Left forelimb (tissue), 1 donor: ENCODE results near the gene KLF13.

Source experiments
- DNase-seq: peaks from one replicate; pipeline ENCODE4 v3.0.0-alpha.2; 2018; ENCODE audit warnings: low spot score

Gene KLF13

GRCh38 chr15:31326156-31326874, at the start of gene KLF13:
KLF13 (plus strand) TSS chr15:31326835; CDS start chr15:31327213, 378 bp downstream.
- peak; percentile 100 for DNase-seq

- DNase-seq, result no peak
Measured at GRCh38 chr15:31277335-31278060, 49.1 kb upstream of the KLF13 start.

GRCh38 chr15:31278061-31278445, 48.6 kb upstream of the KLF13 start:
- peak; percentile 56 for DNase-seq

GRCh38 chr15:31278544-31279220, 48.0 kb upstream of the KLF13 start:
- no peak for DNase-seq

GRCh38 chr15:31279221-31280045, 47.2 kb upstream of the KLF13 start:
- peak; percentile 53 for DNase-seq

- peak; percentile 67 for DNase-seq
Measured at GRCh38 chr15:31280046-31280830, 46.4 kb upstream of the KLF13 start.

- no peak for DNase-seq
Measured at GRCh38 chr15:31280831-31281216, 45.8 kb upstream of the KLF13 start.

GRCh38 chr15:31283043-31283442, 43.6 kb upstream of the KLF13 start:
- DNase-seq, result no peak

GRCh38 chr15:31285772-31286261, 40.8 kb upstream of the KLF13 start:
- no peak for DNase-seq

- DNase-seq, result no peak
Measured at GRCh38 chr15:31291048-31291578, 35.5 kb upstream of the KLF13 start.

- no peak for DNase-seq
Measured at GRCh38 chr15:31292391-31293015, 34.1 kb upstream of the KLF13 start.

- DNase-seq, result no peak
Measured at GRCh38 chr15:31293655-31294054, 33.0 kb upstream of the KLF13 start.

GRCh38 chr15:31294067-31294466, 32.6 kb upstream of the KLF13 start:
- no peak for DNase-seq

GRCh38 chr15:31295658-31296057, 31.0 kb upstream of the KLF13 start:
- DNase-seq, result no peak

GRCh38 chr15:31296219-31296645, 30.4 kb upstream of the KLF13 start:
- no peak for DNase-seq

GRCh38 chr15:31296646-31297574, 29.7 kb upstream of the KLF13 start:
- DNase-seq, result peak; percentile 60

- no peak for DNase-seq
Measured at GRCh38 chr15:31297575-31298456, 28.8 kb upstream of the KLF13 start.

GRCh38 chr15:31298707-31299172, 27.9 kb upstream of the KLF13 start:
- no peak for DNase-seq
